Gastroesophageal sphincter (tissue), 3 donors: ENCODE measurements around the gene PDIA5.

Source experiments
- POLR2A ChIP-seq, 2 donors: fragments of 450-650 bp; IDR thresholded peaks; one replicate each; pipeline ENCODE4 v1.6.1; 2017; ENCODE audit warnings: antibody characterized with exemption in 2 of 2, mild to moderate bottlenecking in 2 of 2, moderate library complexity in 1 of 2
- POLR2AphosphoS5 ChIP-seq: sonication (generic); formaldehyde crosslinking; IDR thresholded peaks from one replicate; pipeline ENCODE4 v1.6.1; 2017; ENCODE audit warnings: antibody characterized with exemption
- TF ChIP-seq, protein P1 (sequence below), 4 experiments: fragments of 200-600 bp in 2 of 4; fragments of 450-650 bp in 2 of 4; sonication (generic) in 1 of 4; IDR thresholded peaks; one replicate each; pipeline ENCODE4 v1.5.1; 2017 to 2019; ENCODE audit warnings: antibody characterized with exemption in 4 of 4, mild to moderate bottlenecking in 2 of 4, moderate library complexity in 2 of 4

DNA sequence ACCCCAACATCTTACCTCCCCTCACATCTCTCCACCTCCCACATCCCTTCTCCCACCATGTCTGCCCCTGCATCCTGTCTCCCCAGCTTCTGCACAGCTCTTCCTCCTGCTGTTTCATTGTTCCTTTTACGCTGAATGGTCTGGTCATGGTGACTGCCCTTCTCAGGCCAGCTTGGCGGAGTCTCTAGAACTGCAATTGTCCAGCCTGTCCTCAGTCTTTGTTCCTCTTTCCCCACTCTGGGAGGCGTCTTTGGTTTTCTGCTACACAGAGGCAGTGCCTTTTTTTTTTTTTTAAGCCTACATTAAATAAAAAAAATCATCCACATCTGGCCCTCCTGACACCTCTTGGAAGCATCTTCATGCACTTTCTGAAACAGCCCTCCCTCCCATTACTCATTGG, 85.9 kb downstream of the PDIA5 start:
- TF ChIP-seq POLR2A (IDR thresholded peaks at IDR 0.05) (no peak), POLR2AphosphoS5 (no peak)
- TF ChIP-seq, protein P1, sequence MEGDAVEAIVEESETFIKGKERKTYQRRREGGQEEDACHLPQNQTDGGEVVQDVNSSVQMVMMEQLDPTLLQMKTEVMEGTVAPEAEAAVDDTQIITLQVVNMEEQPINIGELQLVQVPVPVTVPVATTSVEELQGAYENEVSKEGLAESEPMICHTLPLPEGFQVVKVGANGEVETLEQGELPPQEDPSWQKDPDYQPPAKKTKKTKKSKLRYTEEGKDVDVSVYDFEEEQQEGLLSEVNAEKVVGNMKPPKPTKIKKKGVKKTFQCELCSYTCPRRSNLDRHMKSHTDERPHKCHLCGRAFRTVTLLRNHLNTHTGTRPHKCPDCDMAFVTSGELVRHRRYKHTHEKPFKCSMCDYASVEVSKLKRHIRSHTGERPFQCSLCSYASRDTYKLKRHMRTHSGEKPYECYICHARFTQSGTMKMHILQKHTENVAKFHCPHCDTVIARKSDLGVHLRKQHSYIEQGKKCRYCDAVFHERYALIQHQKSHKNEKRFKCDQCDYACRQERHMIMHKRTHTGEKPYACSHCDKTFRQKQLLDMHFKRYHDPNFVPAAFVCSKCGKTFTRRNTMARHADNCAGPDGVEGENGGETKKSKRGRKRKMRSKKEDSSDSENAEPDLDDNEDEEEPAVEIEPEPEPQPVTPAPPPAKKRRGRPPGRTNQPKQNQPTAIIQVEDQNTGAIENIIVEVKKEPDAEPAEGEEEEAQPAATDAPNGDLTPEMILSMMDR (IDR thresholded peaks at IDR 0.05), result no peak
